LNCaP clone FGC (cell line): ENCODE results near the gene NDUFB10.
A peak's percentile ranks its signal among the peaks of the same experiment; 100 is the strongest.

Experiments
- DNase-seq: peaks from one replicate; pipeline ENCODE4 v3.0.0-alpha.2; 2011; ENCODE audit warnings: low read depth
- H3K4me3 ChIP-seq: 2 replicates; pipeline ENCODE4 v1.5.1; 2011; ENCODE audit warnings: mild to moderate bottlenecking, low read depth, low read length, control low read depth
- CTCF ChIP-seq: IDR thresholded peaks from 2 replicates; pipeline ENCODE4 v1.5.1; 2012; ENCODE audit warnings: mild to moderate bottlenecking; ENCODE audit not compliant: control insufficient read depth, insufficient read depth; ENCODE audit errors: extremely low read depth

Gene NDUFB10

GRCh38 chr16:1942810-1943726 is 16.3 kb upstream of the NDUFB10 start, which contains the start of gene MSRB1:
TSS of gene MSRB1 (minus strand) at chr16:1943199. CDS start at chr16:1943156, 43 bp downstream.
- TF ChIP-seq CTCF: no peak
- peak; percentile 93 for DNase-seq
- H3K4me3 ChIP-seq: peak within 1 kb of the TSS; percentile 94

- no peak for TF ChIP-seq CTCF
- DNase-seq: no peak
- no peak overlapping the region for H3K4me3 ChIP-seq
Measured at GRCh38 chr16:1944612-1945199, 14.6 kb upstream of the NDUFB10 start.

DNA sequence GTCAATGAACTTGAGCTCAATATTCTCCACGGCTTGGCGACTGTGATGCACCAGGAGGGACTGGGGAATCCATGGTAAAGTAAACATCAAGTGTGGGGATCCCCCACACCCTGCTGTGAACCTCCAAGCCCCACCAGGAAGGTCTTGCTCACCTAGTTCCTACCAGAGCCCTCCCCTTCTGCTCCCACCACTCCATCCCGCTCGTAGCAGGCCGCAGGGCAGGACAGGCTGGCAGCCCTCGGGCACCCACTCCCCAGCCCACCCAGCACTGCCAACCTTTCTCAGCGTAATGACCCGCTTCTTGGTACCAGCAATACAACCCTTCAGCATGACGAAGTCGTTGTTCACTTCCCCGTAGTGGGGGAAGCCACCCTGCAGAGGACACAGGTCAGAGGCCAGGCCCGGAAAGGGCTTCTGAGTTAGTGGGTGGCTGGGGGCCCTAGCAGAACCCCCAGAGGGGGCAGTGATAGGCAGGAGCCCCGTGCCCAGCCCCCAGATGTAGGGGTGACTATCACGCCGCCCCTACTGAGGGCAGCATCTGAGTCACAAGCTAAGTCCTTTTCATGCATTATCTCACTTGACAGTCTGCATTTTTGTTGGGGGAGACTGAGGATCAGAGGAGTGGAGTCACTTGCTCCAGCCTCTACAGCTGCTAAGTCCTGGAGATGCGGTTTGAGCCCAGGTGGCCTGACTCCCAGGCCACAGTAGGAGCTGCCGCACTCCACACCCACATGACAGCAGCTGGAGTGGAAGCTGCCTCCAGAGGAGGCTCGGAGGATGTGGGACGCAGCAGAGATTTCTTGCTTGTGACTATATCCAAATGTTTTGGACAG is 13.6 kb upstream of the NDUFB10 start:
- no peak overlapping the region for H3K4me3 ChIP-seq
- TF ChIP-seq CTCF: no peak
- DNase-seq: no peak

- no peak for TF ChIP-seq CTCF
- H3K4me3 ChIP-seq: no peak overlapping the region
- no peak for DNase-seq
Measured at GRCh38 chr16:1946495-1947368, 12.6 kb upstream of the NDUFB10 start.

- TF ChIP-seq CTCF: no peak
- DNase-seq: no peak
- H3K4me3 ChIP-seq: no peak overlapping the region
Measured at GRCh38 chr16:1947369-1947670, 12.0 kb upstream of the NDUFB10 start.

- no peak overlapping the region for H3K4me3 ChIP-seq
- no peak for DNase-seq
- TF ChIP-seq CTCF: no peak
Measured at GRCh38 chr16:1949507-1949906, 9.8 kb upstream of the NDUFB10 start.
